SK-N-MC (cell line): ENCODE data around the gene CEP164.

Experiments
- DNase-seq: peaks from one replicate; pipeline ENCODE4 v3.0.0-alpha.2; 2011; ENCODE audit warnings: low read depth, low spot score
- H3K27ac ChIP-seq: fragments of 200-600 bp; sonication (generic); 2 replicates; pipeline ENCODE4 v1.5.1; 2016; ENCODE audit warnings: mixed run types
- H3K36me3 ChIP-seq: fragments of 200-600 bp; sonication (generic); 2 replicates; pipeline ENCODE4 v1.6.1; 2017; ENCODE audit warnings: antibody characterized with exemption, low read length, mixed read lengths; ENCODE audit not compliant: insufficient read depth
- H3K4me3 ChIP-seq: fragments of 200-600 bp; sonication (generic); 2 replicates; pipeline ENCODE4 v1.5.1; 2016
- H3K9ac ChIP-seq: fragments of 200-600 bp; sonication (generic); 2 replicates; pipeline ENCODE4 v1.8.0; 2017; ENCODE audit warnings: mixed run types, mixed read lengths; ENCODE audit not compliant: insufficient read length
- H3K9me3 ChIP-seq: fragments of 200-600 bp; sonication (generic); 2 replicates; pipeline ENCODE4 v1.6.1; 2017; ENCODE audit warnings: low read depth, mild to moderate bottlenecking, antibody characterized with exemption, low read length, moderate library complexity, mixed read lengths
- EZH2 ChIP-seq: fragments of 200-600 bp; sonication (generic); IDR thresholded peaks from one replicate; pipeline ENCODE4 v1.6.1; 2017; ENCODE audit warnings: antibody characterized with exemption
- FOXP2 ChIP-seq: optimal IDR thresholded peaks from 2 replicates; pipeline ENCODE3; 2011; ENCODE audit warnings: mild to moderate bottlenecking, moderate library complexity; ENCODE audit not compliant: insufficient read depth; ENCODE audit errors: extremely low read length, control extremely low read depth
- POLR2AphosphoS5 ChIP-seq: IDR thresholded peaks from 2 replicates; pipeline ENCODE4 v1.6.1; 2012; ENCODE audit warnings: mild to moderate bottlenecking, low read depth, low read length, borderline replicate concordance

Gene CEP164

GRCh38 chr11:117327567-117328374, at the start of gene CEP164:
CEP164 (plus strand) TSS chr11:117327854; CDS start chr11:117338587, 10,733 bp downstream.
- no peaks in the 10 kb centered on the region for H3K36me3 ChIP-seq
- no peaks in the 10 kb centered on the region for H3K9me3 ChIP-seq
- peak; percentile 75 for DNase-seq
- peak within 1 kb of the TSS; percentile 80 for H3K9ac ChIP-seq
- peak within 1 kb of the TSS; percentile 92 for H3K4me3 ChIP-seq
- peak within 1 kb of the TSS; percentile 40 for H3K27ac ChIP-seq
- TF ChIP-seq POLR2AphosphoS5 (peak; percentile 66), EZH2 (no peak)

DNA sequence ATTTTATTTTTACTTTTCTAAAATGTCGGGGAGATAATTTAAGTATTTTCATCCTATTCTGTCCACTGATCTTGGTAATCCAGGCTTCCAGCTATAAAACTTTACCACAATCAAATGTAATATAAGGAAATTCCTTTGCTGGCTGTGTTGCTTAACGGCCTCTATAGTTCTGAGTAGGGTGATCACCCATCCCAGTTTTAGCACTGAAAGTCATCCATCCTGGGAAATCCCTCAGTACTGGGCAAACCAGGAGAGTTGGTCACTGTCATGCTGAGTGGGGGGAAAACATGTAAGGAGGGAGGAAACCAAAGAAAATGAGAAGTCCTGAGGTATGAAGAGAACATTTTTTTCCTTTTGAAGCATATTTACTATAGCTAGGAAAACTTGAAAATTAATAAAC, 49.3 kb upstream of the CEP164 start:
- Histone ChIP-seq H3K9ac (no peak overlapping the region), H3K4me3 (no peak overlapping the region), H3K9me3 (no peaks in the 10 kb centered on the region), H3K36me3 (peaks cover 25% of the 10 kb centered on the region), H3K27ac (no peak overlapping the region)
- TF ChIP-seq POLR2AphosphoS5 = no peak
- no peak for TF ChIP-seq EZH2
- no peak for TF ChIP-seq FOXP2
- no peak for DNase-seq

- H3K9ac ChIP-seq = no peak overlapping the region
- H3K36me3 ChIP-seq = peaks cover 22% of the 10 kb centered on the region
- DNase-seq = no peak
- no peak overlapping the region for H3K27ac ChIP-seq
- TF ChIP-seq POLR2AphosphoS5 (no peak), FOXP2 (no peak), EZH2 (no peak)
- no peaks in the 10 kb centered on the region for H3K9me3 ChIP-seq
- no peak overlapping the region for H3K4me3 ChIP-seq
Measured at GRCh38 chr11:117279711-117280376, 47.8 kb upstream of the CEP164 start.

GRCh38 chr11:117281159-117281558, 46.5 kb upstream of the CEP164 start:
- H3K36me3 ChIP-seq = peaks cover 34% of the 10 kb centered on the region
- H3K27ac ChIP-seq = no peak overlapping the region
- no peak overlapping the region for H3K4me3 ChIP-seq
- no peaks in the 10 kb centered on the region for H3K9me3 ChIP-seq
- TF ChIP-seq POLR2AphosphoS5 (no peak), EZH2 (no peak), FOXP2 (no peak)
- DNase-seq = no peak
- H3K9ac ChIP-seq = no peak overlapping the region

DNA sequence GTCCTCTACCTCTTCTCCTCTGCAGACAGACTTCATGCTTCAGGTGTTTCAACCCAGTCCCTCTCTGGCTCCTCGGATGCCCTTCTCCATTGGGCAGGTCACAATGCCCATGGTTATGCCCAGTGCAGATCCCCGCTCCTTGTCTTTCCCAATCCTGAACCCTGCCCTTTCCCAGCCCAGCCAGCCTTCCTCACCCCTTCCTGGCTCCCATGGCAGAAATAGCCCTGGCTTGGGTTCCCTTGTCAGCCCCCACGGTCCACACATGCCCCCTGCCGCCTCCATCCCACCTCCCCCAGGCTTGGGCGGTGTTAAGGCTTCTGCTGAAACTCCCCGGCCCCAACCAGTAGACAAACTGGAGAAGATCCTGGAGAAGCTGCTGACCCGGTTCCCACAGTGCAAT, 45.8 kb upstream of the CEP164 start:
- Histone ChIP-seq H3K4me3 (no peak overlapping the region), H3K27ac (no peak overlapping the region), H3K9me3 (no peaks in the 10 kb centered on the region), H3K9ac (no peak overlapping the region), H3K36me3 (peaks cover 34% of the 10 kb centered on the region)
- no peak for DNase-seq
- TF ChIP-seq POLR2AphosphoS5 = no peak
- TF ChIP-seq FOXP2 = no peak
- no peak for TF ChIP-seq EZH2

DNA sequence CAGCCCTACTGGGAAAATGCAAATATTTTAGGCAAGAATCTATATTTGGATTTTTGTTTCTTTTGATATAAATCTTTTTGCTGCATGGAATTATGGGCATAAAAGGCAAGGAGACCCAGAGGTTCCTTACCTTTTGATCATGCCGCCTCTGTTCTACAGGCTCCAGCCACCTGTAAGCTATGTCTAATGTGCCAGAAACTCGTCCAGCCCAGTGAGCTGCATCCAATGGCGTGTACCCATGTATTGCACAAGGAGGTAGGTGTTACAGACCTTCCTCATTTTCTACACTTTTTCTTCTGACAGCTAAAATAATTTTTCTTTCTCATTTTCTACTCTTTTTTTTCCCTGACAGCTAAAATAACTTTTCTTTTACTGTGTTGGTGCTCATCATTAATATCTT, 44.7 kb upstream of the CEP164 start:
- no peak for TF ChIP-seq EZH2
- no peak for TF ChIP-seq FOXP2
- TF ChIP-seq POLR2AphosphoS5 = no peak
- Histone ChIP-seq H3K36me3 (peaks cover 34% of the 10 kb centered on the region), H3K4me3 (no peak overlapping the region), H3K9ac (no peak overlapping the region), H3K9me3 (no peaks in the 10 kb centered on the region), H3K27ac (no peak overlapping the region)
- no peak for DNase-seq

DNA sequence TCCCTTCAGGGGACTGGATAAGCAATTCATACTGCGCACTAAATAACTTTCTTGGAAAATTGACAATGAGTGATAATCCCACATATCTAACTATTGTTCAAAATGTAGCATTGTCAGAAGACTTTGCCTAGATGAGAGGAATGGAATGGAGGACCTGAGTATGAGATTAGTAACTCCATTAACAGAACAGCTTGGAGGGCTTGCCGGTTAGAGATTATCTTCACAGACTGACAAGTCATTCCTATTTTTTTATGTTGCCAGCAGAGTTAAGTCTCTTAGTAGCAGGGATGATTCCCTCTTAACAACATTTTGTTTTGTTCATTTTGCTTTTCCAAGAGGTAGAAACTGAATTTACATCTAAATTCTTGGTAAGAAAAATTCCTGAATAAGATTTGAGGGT, 43.6 kb upstream of the CEP164 start:
- H3K9ac ChIP-seq = no peak overlapping the region
- no peaks in the 10 kb centered on the region for H3K9me3 ChIP-seq
- DNase-seq = no peak
- H3K4me3 ChIP-seq = no peak overlapping the region
- TF ChIP-seq POLR2AphosphoS5 (no peak), FOXP2 (no peak), EZH2 (no peak)
- peaks cover 34% of the 10 kb centered on the region for H3K36me3 ChIP-seq
- H3K27ac ChIP-seq = no peak overlapping the region

- H3K9me3 ChIP-seq = no peaks in the 10 kb centered on the region
- H3K4me3 ChIP-seq = no peak overlapping the region
- TF ChIP-seq POLR2AphosphoS5 (no peak), EZH2 (no peak), FOXP2 (no peak)
- no peak overlapping the region for H3K9ac ChIP-seq
- DNase-seq = no peak
- H3K27ac ChIP-seq = no peak overlapping the region
- peaks cover 40% of the 10 kb centered on the region for H3K36me3 ChIP-seq
Measured at GRCh38 chr11:117286588-117286987, 41.1 kb upstream of the CEP164 start.
